HepG2 (cell line): ENCODE data around the gene BCL11B. TPM values are rescaled to one million over a fixed set of nuclear protein-coding genes. Genes with fewer than 3 reads are reported as not detected.

ENCODE experiments used
- ATAC-seq: fragments of 200-7000 bp; cut with Tn5 transposase; 3 replicates; pipeline ENCODE4 v1.9.1; 2020; ENCODE audit warnings: mild to moderate bottlenecking, moderate library complexity
- BruUV-seq: library from RNA; stranded (reverse); fragments of 400-500 nt; replicated peaks from 2 replicates; lab custom pipeline; 2021; lab: Mats Ljungman, UMichigan
- CTCF ChIA-PET: fragments of 300-600 bp; formaldehyde crosslinking; extraction: SDS; loops from one replicate; lab custom pipeline; 2021; ENCODE audit warnings: low total read pairs, inconsistent platforms, low intra/inter-chr PET ratio; lab: Yijun Ruan, JAX
- POLR2A ChIA-PET: fragments of 350-600 bp; sonication (Branson Sonifier 250); formaldehyde crosslinking; loops from one replicate; lab custom pipeline; 2020; ENCODE audit warnings: antibody characterized with exemption, inconsistent platforms; lab: Yijun Ruan, JAX
- DNase-seq: peaks from one replicate; pipeline ENCODE4 v3.0.0-alpha.2; 2015; ENCODE audit warnings: low spot score
- FAIRE-seq: peaks from 3 replicates; lab custom pipeline; 2011; peaks lifted over from hg19 to GRCh38; lab: Jason Lieb, UNC
- H2AFZ ChIP-seq: one replicate; pipeline ENCODE4 v1.6.1; 2011; ENCODE audit warnings: low read length, inconsistent platforms
- H3K27ac ChIP-seq: fragments of 300-600 bp; 3 replicates; pipeline ENCODE4 v1.8.0; 2011; ENCODE audit warnings: mixed run types, mild to moderate bottlenecking, mixed read lengths, low read length, inconsistent platforms; ENCODE audit not compliant: insufficient read depth; ENCODE audit errors: extremely low read length
- H3K27me3 ChIP-seq, 2 experiments: fragments of 200-600 bp in 1 of 2; 2 replicates in 1 of 2; 3 replicates in 1 of 2; pipeline versions ENCODE4 v1.6.0 to v1.8.0; 2011; ENCODE audit warnings: low read length in 2 of 2, mild to moderate bottlenecking in 2 of 2, moderate library complexity in 2 of 2, inconsistent platforms in 1 of 2; ENCODE audit not compliant: insufficient read depth in 2 of 2, control insufficient read depth in 1 of 2
- H3K36me3 ChIP-seq, 2 experiments: fragments of 200-600 bp in 1 of 2; replicated peaks in 1 of 2; 2 replicates in 1 of 2; 3 replicates in 1 of 2; pipeline versions ENCODE4 v1.5.1 to v1.8.0; 2011; ENCODE audit warnings: low read length in 2 of 2, inconsistent platforms in 1 of 2; ENCODE audit not compliant: insufficient read depth in 2 of 2, control insufficient read depth in 1 of 2
- H3K4me1 ChIP-seq: 2 replicates; pipeline ENCODE4 v1.5.1; 2012; ENCODE audit warnings: low read length, inconsistent platforms; ENCODE audit not compliant: insufficient read depth
- H3K4me2 ChIP-seq: 2 replicates; pipeline ENCODE4 v1.6.0; 2011; ENCODE audit warnings: low read depth, low read length, inconsistent platforms
- H3K4me3 ChIP-seq, 3 experiments: fragments of 200-600 bp in 1 of 3; sonication (generic), shearing (Covaris generic) in 1 of 3; replicated peaks in 1 of 3; 2 replicates each; pipeline ENCODE4 v1.5.1; 2011 to 2016; ENCODE audit warnings: low read length in 3 of 3, inconsistent platforms in 2 of 3, low read depth in 2 of 3, mild to moderate bottlenecking in 2 of 3, control low read depth in 1 of 3, mixed read lengths in 1 of 3; ENCODE audit not compliant: insufficient read depth in 1 of 3
- H3K79me2 ChIP-seq: one replicate; pipeline ENCODE4 v1.6.1; 2011; ENCODE audit warnings: low read length, inconsistent platforms; ENCODE audit not compliant: insufficient read depth
- H3K9ac ChIP-seq: 2 replicates; pipeline ENCODE4 v1.6.0; 2011; ENCODE audit warnings: mild to moderate bottlenecking, low read depth, low read length, inconsistent platforms; ENCODE audit not compliant: insufficient read depth
- H3K9me3 ChIP-seq: 2 replicates; pipeline ENCODE4 v1.5.1; 2012; ENCODE audit warnings: mild to moderate bottlenecking, low read length
- H4K20me1 ChIP-seq: 2 replicates; pipeline ENCODE4 v1.6.0; 2011; ENCODE audit warnings: inconsistent platforms, mild to moderate bottlenecking, low read length, moderate library complexity; ENCODE audit not compliant: insufficient read depth
- WGBS: methylation state at CpG from one replicate; pipeline ENCODE4 v1.1.6; 2017; ENCODE audit warnings: low lambda C conversion rate; 5-methylcytosine and 5-hydroxymethylcytosine counted together
- in situ Hi-C: cut with HindIII; loops from 2 replicates; pipeline ENCODE4 v1.10.0; 2017; ENCODE audit warnings: low pct_unique_long_range_greater_than_20kb; ENCODE audit not compliant: extremely low pct_ligation_motif_present
- intact Hi-C: fragments of 100-400 bp; cut with micrococcal nuclease; formaldehyde crosslinking; loops from one replicate; pipeline ENCODE4 v1.10.0; 2022; ENCODE audit not compliant: unreplicated experiment
- polyA plus RNA-seq, 8 experiments: library from polyadenylated mRNA; depleted of rRNA in 3 of 8; stranded (reverse) in 7 of 8; unstranded in 1 of 8; fragments of >200 nt; fragmentation: Illumina TruSeq in 4 of 8; extraction: Trizol in 4 of 8; gene quantifications; 2 replicates each; pipeline versions ENCODE4 v1.2.1 to v1.2.3, GENCODE V29; 2011 to 2016; ENCODE audit warnings: low read depth in 4 of 8, missing spikeins in 1 of 8, mixed read lengths in 1 of 8; ENCODE audit not compliant: insufficient read depth in 1 of 8
- total RNA-seq, 5 experiments: library from RNA; depleted of rRNA; stranded (reverse); fragments of >200 nt; fragmentation: Illumina TruSeq; extraction: Trizol; gene quantifications; 2 replicates each; pipeline ENCODE4 v1.2.3, GENCODE V29; 2016; ENCODE audit warnings: low read depth in 1 of 5
- TF ChIP-seq, protein P1 (sequence below), 2 experiments: sonication (generic) in 1 of 2; formaldehyde crosslinking in 1 of 2; IDR thresholded peaks; 2 replicates each; pipeline versions ENCODE4 v1.4.0 to v1.6.1; 2016 to 2020; ENCODE audit warnings: borderline replicate concordance in 1 of 2, low read depth in 1 of 2, mild to moderate bottlenecking in 1 of 2, missing genetic modification reagents in 1 of 2
- TF ChIP-seq, protein P2 (sequence below): sonication (generic); formaldehyde crosslinking; IDR thresholded peaks from 2 replicates; pipeline ENCODE4 v1.5.1; 2020; ENCODE audit warnings: mild to moderate bottlenecking, missing genetic modification reagents, borderline replicate concordance

BCL11B gene
- total and polyA plus RNA-seq, 2 of the 13 experiments (the other 11 are each of a cell fraction or from before 2014, with no cell fraction given), result not detected

DNA sequence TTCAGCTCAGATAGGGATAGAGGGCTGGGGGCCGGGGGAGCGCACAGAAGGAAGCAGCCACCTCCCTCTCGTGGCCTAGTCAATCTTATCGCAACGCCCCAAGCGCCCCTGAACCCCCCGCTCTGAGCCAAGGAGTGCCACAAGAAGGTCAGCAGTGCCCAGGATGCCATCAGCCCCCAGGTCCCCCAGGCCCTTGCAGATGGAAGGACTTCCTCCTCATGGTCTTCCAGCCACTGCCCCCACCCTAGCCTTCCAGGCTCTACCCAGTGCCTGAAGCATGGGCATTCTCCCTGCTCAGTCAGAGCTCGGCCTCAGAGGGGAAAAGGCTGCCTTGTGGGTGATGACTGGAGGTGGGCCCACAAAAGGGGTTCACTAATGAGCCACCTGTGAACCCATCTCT is 68.2 kb downstream of the BCL11B start:
- FAIRE-seq (no peak), DNase-seq (no peak), ATAC-seq (no peak)
- intact Hi-C loops, result no loop called here
- Histone ChIP-seq H3K27ac (no peak overlapping the region), H3K9me3 (no peaks in the 10 kb centered on the region), H4K20me1 (no peaks in the 10 kb centered on the region), H3K4me2 (no peak overlapping the region), H3K27me3 (peaks cover 2 to 33% of the 10 kb centered on the region in 2 experiments; a peak in 4 of 5 replicates), H3K9ac (no peak overlapping the region), H3K79me2 (no peaks in the 10 kb centered on the region), H3K4me1 (no peaks in the 10 kb centered on the region), H2AFZ (no peak overlapping the region)
- ChIA-PET CTCF (no interaction called here), POLR2A (no interaction called here)
- WGBS, result 10% methylated on average over 2 of the region's 8 CpGs
- BruUV-seq, result no TSS peak
- TF ChIP-seq, protein P1, sequence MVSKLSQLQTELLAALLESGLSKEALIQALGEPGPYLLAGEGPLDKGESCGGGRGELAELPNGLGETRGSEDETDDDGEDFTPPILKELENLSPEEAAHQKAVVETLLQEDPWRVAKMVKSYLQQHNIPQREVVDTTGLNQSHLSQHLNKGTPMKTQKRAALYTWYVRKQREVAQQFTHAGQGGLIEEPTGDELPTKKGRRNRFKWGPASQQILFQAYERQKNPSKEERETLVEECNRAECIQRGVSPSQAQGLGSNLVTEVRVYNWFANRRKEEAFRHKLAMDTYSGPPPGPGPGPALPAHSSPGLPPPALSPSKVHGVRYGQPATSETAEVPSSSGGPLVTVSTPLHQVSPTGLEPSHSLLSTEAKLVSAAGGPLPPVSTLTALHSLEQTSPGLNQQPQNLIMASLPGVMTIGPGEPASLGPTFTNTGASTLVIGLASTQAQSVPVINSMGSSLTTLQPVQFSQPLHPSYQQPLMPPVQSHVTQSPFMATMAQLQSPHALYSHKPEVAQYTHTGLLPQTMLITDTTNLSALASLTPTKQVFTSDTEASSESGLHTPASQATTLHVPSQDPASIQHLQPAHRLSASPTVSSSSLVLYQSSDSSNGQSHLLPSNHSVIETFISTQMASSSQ (IDR thresholded peaks at IDR 0.05; ENCODE audit: low read depth), result no peak
- TF ChIP-seq, protein P1 (CRISPR knock-in tag; IDR thresholded peaks at IDR 0.05; ENCODE audit: borderline replicate concordance), result no peak
- TF ChIP-seq, protein P2, sequence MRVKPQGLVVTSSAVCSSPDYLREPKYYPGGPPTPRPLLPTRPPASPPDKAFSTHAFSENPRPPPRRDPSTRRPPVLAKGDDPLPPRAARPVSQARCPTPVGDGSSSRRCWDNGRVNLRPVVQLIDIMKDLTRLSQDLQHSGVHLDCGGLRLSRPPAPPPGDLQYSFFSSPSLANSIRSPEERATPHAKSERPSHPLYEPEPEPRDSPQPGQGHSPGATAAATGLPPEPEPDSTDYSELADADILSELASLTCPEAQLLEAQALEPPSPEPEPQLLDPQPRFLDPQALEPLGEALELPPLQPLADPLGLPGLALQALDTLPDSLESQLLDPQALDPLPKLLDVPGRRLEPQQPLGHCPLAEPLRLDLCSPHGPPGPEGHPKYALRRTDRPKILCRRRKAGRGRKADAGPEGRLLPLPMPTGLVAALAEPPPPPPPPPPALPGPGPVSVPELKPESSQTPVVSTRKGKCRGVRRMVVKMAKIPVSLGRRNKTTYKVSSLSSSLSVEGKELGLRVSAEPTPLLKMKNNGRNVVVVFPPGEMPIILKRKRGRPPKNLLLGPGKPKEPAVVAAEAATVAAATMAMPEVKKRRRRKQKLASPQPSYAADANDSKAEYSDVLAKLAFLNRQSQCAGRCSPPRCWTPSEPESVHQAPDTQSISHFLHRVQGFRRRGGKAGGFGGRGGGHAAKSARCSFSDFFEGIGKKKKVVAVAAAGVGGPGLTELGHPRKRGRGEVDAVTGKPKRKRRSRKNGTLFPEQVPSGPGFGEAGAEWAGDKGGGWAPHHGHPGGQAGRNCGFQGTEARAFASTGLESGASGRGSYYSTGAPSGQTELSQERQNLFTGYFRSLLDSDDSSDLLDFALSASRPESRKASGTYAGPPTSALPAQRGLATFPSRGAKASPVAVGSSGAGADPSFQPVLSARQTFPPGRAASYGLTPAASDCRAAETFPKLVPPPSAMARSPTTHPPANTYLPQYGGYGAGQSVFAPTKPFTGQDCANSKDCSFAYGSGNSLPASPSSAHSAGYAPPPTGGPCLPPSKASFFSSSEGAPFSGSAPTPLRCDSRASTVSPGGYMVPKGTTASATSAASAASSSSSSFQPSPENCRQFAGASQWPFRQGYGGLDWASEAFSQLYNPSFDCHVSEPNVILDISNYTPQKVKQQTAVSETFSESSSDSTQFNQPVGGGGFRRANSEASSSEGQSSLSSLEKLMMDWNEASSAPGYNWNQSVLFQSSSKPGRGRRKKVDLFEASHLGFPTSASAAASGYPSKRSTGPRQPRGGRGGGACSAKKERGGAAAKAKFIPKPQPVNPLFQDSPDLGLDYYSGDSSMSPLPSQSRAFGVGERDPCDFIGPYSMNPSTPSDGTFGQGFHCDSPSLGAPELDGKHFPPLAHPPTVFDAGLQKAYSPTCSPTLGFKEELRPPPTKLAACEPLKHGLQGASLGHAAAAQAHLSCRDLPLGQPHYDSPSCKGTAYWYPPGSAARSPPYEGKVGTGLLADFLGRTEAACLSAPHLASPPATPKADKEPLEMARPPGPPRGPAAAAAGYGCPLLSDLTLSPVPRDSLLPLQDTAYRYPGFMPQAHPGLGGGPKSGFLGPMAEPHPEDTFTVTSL, result no peak
- TF ChIP-seq, all 625 proteins: peak for 0
- in situ Hi-C loops, result no loop called here
- H3K4me3 ChIP-seq, result no peak overlapping the region
- H3K36me3 ChIP-seq, result no peaks in the 10 kb centered on the region
